K562 (cell line): ENCODE data around the gene NAT14. TPM values are rescaled to one million over a fixed set of nuclear protein-coding genes. Genes with fewer than 3 reads are reported as not detected.
"Not testable (repeated sequence)": the region's sequence is repeated elsewhere in the genome, so short reads cannot be mapped to it uniquely, and the experiment has no call there.

Experiments
- ATAC-seq: fragments of 200-7000 bp; cut with Tn5 transposase; 3 replicates; pipeline ENCODE4 v1.9.1; 2020; ENCODE audit warnings: moderate library complexity
- BruUV-seq: library from RNA; stranded (reverse); fragments of 400-500 nt; replicated peaks from 2 replicates; lab custom pipeline; 2021; lab: Mats Ljungman, UMichigan
- CTCF ChIA-PET: fragments of 300-600 bp; formaldehyde crosslinking; extraction: SDS; loops from one replicate; lab custom pipeline; 2021; ENCODE audit warnings: low intra/inter-chr PET ratio; lab: Yijun Ruan, JAX
- POLR2A ChIA-PET: fragments of 300-600, 350-650 bp; sonication (Branson Sonifier 250); formaldehyde crosslinking; extraction: SDS; loops from one replicate; lab custom pipeline; 2021; ENCODE audit warnings: antibody characterized with exemption, inconsistent platforms; lab: Yijun Ruan, JAX
- DNase-seq, 4 experiments: peaks; one replicate each; pipeline versions ENCODE4 v3.0.0 to v3.0.0-alpha.2; 2011 to 2018; ENCODE audit warnings: low spot score in 3 of 4, mixed read lengths in 3 of 4; ENCODE audit errors: extremely low read depth in 1 of 4
- FAIRE-seq: peaks from 2 replicates; lab custom pipeline; 2011; peaks lifted over from hg19 to GRCh38; lab: Jason Lieb, UNC
- H2AFZ ChIP-seq: 2 replicates; pipeline ENCODE4 v1.6.0; 2011; ENCODE audit warnings: low read depth, low read length, control low read depth, inconsistent platforms
- H3K27ac ChIP-seq: fragments of 200-600 bp; 3 replicates; pipeline ENCODE4 v1.8.0; 2011; ENCODE audit warnings: low read depth, mild to moderate bottlenecking, control low read depth, inconsistent platforms, low read length, moderate library complexity, mixed read lengths; ENCODE audit errors: extremely low read depth
- H3K27me3 ChIP-seq, 2 experiments: fragments of 300-600 bp in 1 of 2; 2 replicates in 1 of 2; 3 replicates in 1 of 2; pipeline versions ENCODE4 v1.6.0 to v1.8.0; 2011; ENCODE audit warnings: inconsistent platforms in 2 of 2, low read length in 2 of 2, mild to moderate bottlenecking in 1 of 2, mixed read lengths in 1 of 2, moderate library complexity in 1 of 2; ENCODE audit not compliant: control insufficient read depth in 2 of 2, insufficient read depth in 2 of 2
- H3K36me3 ChIP-seq: fragments of 300-600 bp; 3 replicates; pipeline ENCODE4 v1.8.0; 2011; ENCODE audit warnings: mild to moderate bottlenecking, low read length, inconsistent platforms; ENCODE audit not compliant: control insufficient read depth, insufficient read depth
- H3K4me1 ChIP-seq, 2 experiments: fragments of 200-600 bp in 1 of 2; replicated peaks in 1 of 2; 2 replicates in 1 of 2; 3 replicates in 1 of 2; pipeline versions ENCODE4 v1.5.1 to v1.8.0; 2011; ENCODE audit warnings: inconsistent platforms in 2 of 2, low read length in 2 of 2, mild to moderate bottlenecking in 1 of 2, mixed read lengths in 1 of 2, moderate library complexity in 1 of 2; ENCODE audit not compliant: control insufficient read depth in 2 of 2, insufficient read depth in 2 of 2
- H3K4me2 ChIP-seq: 2 replicates; pipeline ENCODE4 v1.6.1; 2011; ENCODE audit warnings: low read length, control low read depth, inconsistent platforms, mixed read lengths; ENCODE audit not compliant: insufficient read depth
- H3K4me3 ChIP-seq: fragments of 200-600 bp; sonication (generic), shearing (Covaris generic); 2 replicates; pipeline ENCODE4 v1.5.1; 2016; ENCODE audit warnings: control low read depth, inconsistent platforms
- H3K79me2 ChIP-seq: fragments of 200-600 bp; 3 replicates; pipeline ENCODE4 v1.8.0; 2011; ENCODE audit warnings: low read length, inconsistent platforms; ENCODE audit not compliant: control insufficient read depth, insufficient read depth
- H3K9ac ChIP-seq, 2 experiments: 2 replicates each; pipeline versions ENCODE4 v1.6.0 to v1.6.1; 2011; ENCODE audit warnings: low read depth in 2 of 2, low read length in 2 of 2, control low read depth in 1 of 2, inconsistent platforms in 1 of 2, mild to moderate bottlenecking in 1 of 2, mixed read lengths in 1 of 2; ENCODE audit not compliant: insufficient read depth in 1 of 2
- H3K9me1 ChIP-seq: one replicate; pipeline ENCODE4 v1.6.0; 2011; ENCODE audit warnings: inconsistent platforms, mild to moderate bottlenecking, low read length, moderate library complexity; ENCODE audit not compliant: control insufficient read depth, insufficient read depth
- H3K9me3 ChIP-seq: replicated peaks from 2 replicates; pipeline ENCODE4 v1.5.1; 2011; ENCODE audit warnings: low read depth, low read length, inconsistent platforms; ENCODE audit not compliant: control insufficient read depth, insufficient read depth
- H4K20me1 ChIP-seq: replicated peaks from 2 replicates; pipeline ENCODE4 v1.6.1; 2011; ENCODE audit warnings: low read length, inconsistent platforms, mixed read lengths; ENCODE audit not compliant: control insufficient read depth, insufficient read depth
- BRF2 ChIP-seq: IDR thresholded peaks from 3 replicates; pipeline ENCODE4 v1.6.1; 2011; ENCODE audit warnings: borderline replicate concordance, mild to moderate bottlenecking; ENCODE audit not compliant: insufficient read length, insufficient read depth
- MAFG ChIP-seq: fragments of 450-650 bp; conservative IDR thresholded peaks from 2 replicates; pipeline ENCODE4 v1.6.1; 2016; ENCODE audit warnings: missing genetic modification characterization, missing compliant biosample characterization
- MECOM ChIP-seq: fragments of 250-450 bp; sonication (Bioruptor Pico); IDR thresholded peaks from 2 replicates; pipeline ENCODE4 v1.8.0; 2022; ENCODE audit warnings: inconsistent platforms
- SFPQ ChIP-seq: fragments of 200-400 bp; formaldehyde crosslinking; IDR thresholded peaks from 2 replicates; pipeline ENCODE4 v1.6.1; 2017; ENCODE audit warnings: mild to moderate bottlenecking, low read depth, low read length, moderate library complexity
- THAP12 ChIP-seq: fragments of 250-450 bp; sonication (Bioruptor Pico); IDR thresholded peaks from 2 replicates; pipeline ENCODE4 v1.9.0; 2021; ENCODE audit warnings: mild to moderate bottlenecking, inconsistent platforms
- ZNF277 ChIP-seq: fragments of 250-450 bp; sonication (Bioruptor Pico); IDR thresholded peaks from 2 replicates; pipeline ENCODE4 v1.8.0; 2022; ENCODE audit warnings: inconsistent platforms, mild to moderate bottlenecking, moderate library complexity, borderline replicate concordance
- ZNF431 ChIP-seq: sonication (generic); formaldehyde crosslinking; IDR thresholded peaks from 2 replicates; pipeline ENCODE4 v1.8.0; 2022; ENCODE audit warnings: mild to moderate bottlenecking, missing genetic modification reagents
- WGBS: fragments of 100-300 bp; shearing (Covaris generic); methylation state at CpG from one replicate; pipeline ENCODE4 v1.1.6; 2016; ENCODE audit warnings: low coverage, mixed read lengths; ENCODE audit not compliant: insufficient coverage; ENCODE audit errors: missing lambda C conversion rate; 5-methylcytosine and 5-hydroxymethylcytosine counted together
- in situ Hi-C: fragments of 300-500 bp; cut with MboI; formaldehyde crosslinking; loops from 4 replicates; pipeline ENCODE4 v1.15.0; 2018; ENCODE audit warnings: inconsistent platforms, mixed read lengths
- intact Hi-C: fragments of 100-400 bp; cut with micrococcal nuclease; formaldehyde crosslinking; loops from 2 replicates; pipeline ENCODE4 v1.14.2; 2022
- polyA plus RNA-seq, 8 experiments: library from polyadenylated mRNA; depleted of rRNA in 4 of 8; stranded (reverse) in 5 of 8; unstranded in 3 of 8; fragments of >200 nt; fragmentation: Nextera tagmentation in 2 of 8; fragmentation: Illumina TruSeq in 1 of 8; extraction: Ambion mirVana in 2 of 8; extraction: Trizol in 1 of 8; gene quantifications; 2 replicates each; pipeline versions ENCODE4 v1.2.1 to v1.2.3, GENCODE V29; 2011 to 2014; ENCODE audit warnings: inconsistent platforms in 1 of 8, missing spikeins in 1 of 8
- total RNA-seq, 7 experiments: library from RNA; depleted of rRNA in 6 of 7; stranded (reverse); fragments of >200 nt in 6 of 7; fragmentation: Illumina TruSeq in 2 of 7; extraction: Trizol in 2 of 7; gene quantifications; 2 replicates each; pipeline versions ENCODE4 v1.2.1 to v1.2.3, GENCODE V29; 2011 to 2021; ENCODE audit warnings: low replicate concordance in 1 of 7

NAT14 gene
- total and polyA plus RNA-seq, 9 of the 15 experiments (the other 6 are each of a cell fraction or from before 2014, with no cell fraction given): 2.4 to 77.0 (median 26.7) TPM

- Histone ChIP-seq H3K9ac (no peak overlapping the region), H3K36me3 (no peaks in the 10 kb centered on the region), H3K4me3 (no peak overlapping the region), H3K9me3 (no peaks in the 10 kb centered on the region), H3K4me2 (no peak overlapping the region), H2AFZ (no peak overlapping the region), H3K4me1 (peaks cover 12 to 34% of the 10 kb centered on the region in 2 experiments), H3K9me1 (no peaks in the 10 kb centered on the region), H4K20me1 (no peaks in the 10 kb centered on the region), H3K27ac (no peak overlapping the region), H3K79me2 (no peaks in the 10 kb centered on the region), H3K27me3 (peaks cover 0 to 4% of the 10 kb centered on the region in 2 experiments; a peak in 1 of 5 replicates)
- POLR2A ChIA-PET: interaction anchor here (1.1 kb wide), 1 partner anchor 88 kb away, joined by 3 read pairs; the partner anchor contains the start of gene UBE2S
- FAIRE-seq: no peak
- no peak for DNase-seq
- CTCF ChIA-PET: no interaction called here
- BruUV-seq: no TSS peak
- ATAC-seq: no peak
- in situ Hi-C loops (no loop called here), intact Hi-C loops (no loop called here)
- TF ChIP-seq SFPQ: no peak
- no peak for TF ChIP-seq ZNF277
- TF ChIP-seq MAFG (tag): no peak
- no peak for TF ChIP-seq MECOM (CRISPR knock-in tag)
- TF ChIP-seq ZNF431 (CRISPR knock-in tag): no peak
- TF ChIP-seq BRF2: no peak
- TF ChIP-seq THAP12: no peak
- 68% methylated on average over 9 of the region's 11 CpGs for WGBS
These were observed 10.8 kb downstream of the NAT14 start for GRCh38 chr19:55495646-55496349.

- POLR2A ChIA-PET: interaction anchor here (0.7 to 2.2 kb wide), 3 partner anchors 12 to 341 kb away, joined by 3 to 15 read pairs (median 3); partner anchors contain the start of genes NAT14 and UBE2S
- H3K4me2 ChIP-seq, H3K36me3 ChIP-seq, intact Hi-C loops, H3K4me3 ChIP-seq, DNase-seq, H2AFZ ChIP-seq, H4K20me1 ChIP-seq, in situ Hi-C loops, H3K79me2 ChIP-seq, H3K27me3 ChIP-seq, H3K27ac ChIP-seq, ATAC-seq, H3K9me3 ChIP-seq, BruUV-seq, H3K9me1 ChIP-seq, CTCF ChIA-PET, FAIRE-seq, H3K9ac ChIP-seq: not testable (repeated sequence)
- H3K4me1 ChIP-seq: peaks cover 12 to 29% of the 10 kb centered on the region in 2 experiments
- 42% methylated on average over 7 of the region's 10 CpGs for WGBS
These were observed 11.8 kb downstream of the NAT14 start for GRCh38 chr19:55496820-55497219.
